GM23338 (cell line): ENCODE results near the gene FOCAD. TPM values are rescaled to one million over a fixed set of nuclear protein-coding genes. Genes with fewer than 3 reads are reported as not detected.

Experiments
- CREB1 ChIP-seq: fragments of 250-450 bp; sonication (Bioruptor Pico); IDR thresholded peaks from 2 replicates; pipeline ENCODE4 v1.5.0; 2020; ENCODE audit warnings: low read depth, mild to moderate bottlenecking, moderate library complexity
- EZH2 ChIP-seq: fragments of 200-600 bp; sonication (generic); IDR thresholded peaks from one replicate; pipeline ENCODE4 v1.8.0; 2017; ENCODE audit warnings: antibody characterized with exemption, mild to moderate bottlenecking, low read depth; ENCODE audit not compliant: unreplicated experiment
- JUNB ChIP-seq: IDR thresholded peaks from one replicate; pipeline ENCODE4 v1.6.1; 2016; ENCODE audit warnings: antibody characterized with exemption; ENCODE audit not compliant: unreplicated experiment
- NANOG ChIP-seq: IDR thresholded peaks from 2 replicates; pipeline ENCODE4 v1.6.1; 2016; ENCODE audit warnings: antibody characterized with exemption, borderline replicate concordance
- POLR2AphosphoS5 ChIP-seq: IDR thresholded peaks from 2 replicates; pipeline ENCODE4 v1.6.1; 2016; ENCODE audit warnings: antibody characterized with exemption, low read depth
- STAT1 ChIP-seq: IDR thresholded peaks from one replicate; pipeline ENCODE4 v1.6.1; 2016; ENCODE audit warnings: antibody characterized with exemption; ENCODE audit not compliant: unreplicated experiment
- ZNF114 ChIP-seq: fragments of 250-450 bp; sonication (Bioruptor Pico); IDR thresholded peaks from 2 replicates; pipeline ENCODE4 v1.5.0; 2020; ENCODE audit warnings: mild to moderate bottlenecking, moderate library complexity
- polyA plus RNA-seq: library from polyadenylated mRNA; unstranded; fragments of >200 nt; fragmentation: Nextera tagmentation; extraction: Ambion mirVana; gene quantifications from 2 replicates; pipeline ENCODE4 v1.2.1, GENCODE V29; 2016
- total RNA-seq: library from RNA; depleted of rRNA; stranded (reverse); fragments of >200 nt; shearing (Covaris generic); gene quantifications from 2 replicates; pipeline ENCODE4 v1.2.3, GENCODE V29; 2014
- TF ChIP-seq, protein P1 (sequence below): fragments of 250-450 bp; sonication (Bioruptor Pico); IDR thresholded peaks from 2 replicates; pipeline ENCODE4 v1.5.0; 2020; ENCODE audit warnings: mild to moderate bottlenecking, moderate library complexity
- TF ChIP-seq, protein P2 (sequence below): IDR thresholded peaks from one replicate; pipeline ENCODE4 v1.6.1; 2018; ENCODE audit warnings: antibody characterized with exemption; ENCODE audit not compliant: unreplicated experiment

FOCAD gene
- total and polyA plus RNA-seq, 2 experiments from 2014 or later = 13.7 to 66.5 TPM

DNA sequence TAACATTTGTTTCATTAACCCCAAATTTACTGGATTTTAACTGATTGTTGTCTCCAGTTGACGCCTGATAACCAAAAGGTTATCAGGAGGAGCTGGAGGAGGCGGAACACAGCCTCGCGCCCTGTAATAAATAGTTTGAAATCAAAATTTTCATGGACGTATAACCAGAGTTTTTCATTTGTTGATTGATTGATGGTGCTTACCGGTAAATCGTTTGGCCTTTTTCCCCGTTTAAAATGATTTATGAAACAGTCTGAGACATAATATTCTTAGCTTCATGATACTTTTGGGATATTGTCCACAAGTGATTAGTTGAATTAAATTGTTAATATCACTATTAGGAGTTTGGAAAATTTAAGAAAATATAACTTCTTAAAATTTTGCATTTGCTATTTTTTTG, 1.7 kb downstream of the FOCAD start (continued):
- TF ChIP-seq, protein P1, sequence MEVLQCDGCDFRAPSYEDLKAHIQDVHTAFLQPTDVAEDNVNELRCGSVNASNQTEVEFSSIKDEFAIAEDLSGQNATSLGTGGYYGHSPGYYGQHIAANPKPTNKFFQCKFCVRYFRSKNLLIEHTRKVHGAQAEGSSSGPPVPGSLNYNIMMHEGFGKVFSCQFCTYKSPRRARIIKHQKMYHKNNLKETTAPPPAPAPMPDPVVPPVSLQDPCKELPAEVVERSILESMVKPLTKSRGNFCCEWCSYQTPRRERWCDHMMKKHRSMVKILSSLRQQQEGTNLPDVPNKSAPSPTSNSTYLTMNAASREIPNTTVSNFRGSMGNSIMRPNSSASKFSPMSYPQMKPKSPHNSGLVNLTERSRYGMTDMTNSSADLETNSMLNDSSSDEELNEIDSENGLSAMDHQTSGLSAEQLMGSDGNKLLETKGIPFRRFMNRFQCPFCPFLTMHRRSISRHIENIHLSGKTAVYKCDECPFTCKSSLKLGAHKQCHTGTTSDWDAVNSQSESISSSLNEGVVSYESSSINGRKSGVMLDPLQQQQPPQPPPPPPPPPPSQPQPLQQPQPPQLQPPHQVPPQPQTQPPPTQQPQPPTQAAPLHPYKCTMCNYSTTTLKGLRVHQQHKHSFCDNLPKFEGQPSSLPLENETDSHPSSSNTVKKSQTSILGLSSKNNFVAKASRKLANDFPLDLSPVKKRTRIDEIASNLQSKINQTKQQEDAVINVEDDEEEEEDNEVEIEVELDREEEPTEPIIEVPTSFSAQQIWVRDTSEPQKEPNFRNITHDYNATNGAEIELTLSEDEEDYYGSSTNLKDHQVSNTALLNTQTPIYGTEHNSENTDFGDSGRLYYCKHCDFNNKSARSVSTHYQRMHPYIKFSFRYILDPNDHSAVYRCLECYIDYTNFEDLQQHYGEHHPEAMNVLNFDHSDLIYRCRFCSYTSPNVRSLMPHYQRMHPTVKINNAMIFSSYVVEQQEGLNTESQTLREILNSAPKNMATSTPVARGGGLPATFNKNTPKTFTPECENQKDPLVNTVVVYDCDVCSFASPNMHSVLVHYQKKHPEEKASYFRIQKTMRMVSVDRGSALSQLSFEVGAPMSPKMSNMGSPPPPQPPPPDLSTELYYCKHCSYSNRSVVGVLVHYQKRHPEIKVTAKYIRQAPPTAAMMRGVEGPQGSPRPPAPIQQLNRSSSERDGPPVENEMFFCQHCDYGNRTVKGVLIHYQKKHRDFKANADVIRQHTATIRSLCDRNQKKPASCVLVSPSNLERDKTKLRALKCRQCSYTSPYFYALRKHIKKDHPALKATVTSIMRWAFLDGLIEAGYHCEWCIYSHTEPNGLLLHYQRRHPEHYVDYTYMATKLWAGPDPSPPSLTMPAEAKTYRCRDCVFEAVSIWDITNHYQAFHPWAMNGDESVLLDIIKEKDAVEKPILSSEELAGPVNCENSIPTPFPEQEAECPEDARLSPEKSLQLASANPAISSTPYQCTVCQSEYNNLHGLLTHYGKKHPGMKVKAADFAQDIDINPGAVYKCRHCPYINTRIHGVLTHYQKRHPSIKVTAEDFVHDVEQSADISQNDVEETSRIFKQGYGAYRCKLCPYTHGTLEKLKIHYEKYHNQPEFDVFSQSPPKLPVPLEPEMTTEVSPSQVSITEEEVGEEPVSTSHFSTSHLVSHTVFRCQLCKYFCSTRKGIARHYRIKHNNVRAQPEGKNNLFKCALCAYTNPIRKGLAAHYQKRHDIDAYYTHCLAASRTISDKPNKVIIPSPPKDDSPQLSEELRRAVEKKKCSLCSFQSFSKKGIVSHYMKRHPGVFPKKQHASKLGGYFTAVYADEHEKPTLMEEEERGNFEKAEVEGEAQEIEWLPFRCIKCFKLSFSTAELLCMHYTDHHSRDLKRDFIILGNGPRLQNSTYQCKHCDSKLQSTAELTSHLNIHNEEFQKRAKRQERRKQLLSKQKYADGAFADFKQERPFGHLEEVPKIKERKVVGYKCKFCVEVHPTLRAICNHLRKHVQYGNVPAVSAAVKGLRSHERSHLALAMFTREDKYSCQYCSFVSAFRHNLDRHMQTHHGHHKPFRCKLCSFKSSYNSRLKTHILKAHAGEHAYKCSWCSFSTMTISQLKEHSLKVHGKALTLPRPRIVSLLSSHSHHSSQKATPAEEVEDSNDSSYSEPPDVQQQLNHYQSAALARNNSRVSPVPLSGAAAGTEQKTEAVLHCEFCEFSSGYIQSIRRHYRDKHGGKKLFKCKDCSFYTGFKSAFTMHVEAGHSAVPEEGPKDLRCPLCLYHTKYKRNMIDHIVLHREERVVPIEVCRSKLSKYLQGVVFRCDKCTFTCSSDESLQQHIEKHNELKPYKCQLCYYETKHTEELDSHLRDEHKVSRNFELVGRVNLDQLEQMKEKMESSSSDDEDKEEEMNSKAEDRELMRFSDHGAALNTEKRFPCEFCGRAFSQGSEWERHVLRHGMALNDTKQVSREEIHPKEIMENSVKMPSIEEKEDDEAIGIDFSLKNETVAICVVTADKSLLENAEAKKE (CRISPR knock-in tag) = no peak
- TF ChIP-seq ZNF114 (CRISPR knock-in tag) (no peak), CREB1 (no peak), NANOG (no peak), JUNB (no peak), STAT1 (no peak), EZH2 (no peak), POLR2AphosphoS5 (no peak)
- TF ChIP-seq, protein P2, sequence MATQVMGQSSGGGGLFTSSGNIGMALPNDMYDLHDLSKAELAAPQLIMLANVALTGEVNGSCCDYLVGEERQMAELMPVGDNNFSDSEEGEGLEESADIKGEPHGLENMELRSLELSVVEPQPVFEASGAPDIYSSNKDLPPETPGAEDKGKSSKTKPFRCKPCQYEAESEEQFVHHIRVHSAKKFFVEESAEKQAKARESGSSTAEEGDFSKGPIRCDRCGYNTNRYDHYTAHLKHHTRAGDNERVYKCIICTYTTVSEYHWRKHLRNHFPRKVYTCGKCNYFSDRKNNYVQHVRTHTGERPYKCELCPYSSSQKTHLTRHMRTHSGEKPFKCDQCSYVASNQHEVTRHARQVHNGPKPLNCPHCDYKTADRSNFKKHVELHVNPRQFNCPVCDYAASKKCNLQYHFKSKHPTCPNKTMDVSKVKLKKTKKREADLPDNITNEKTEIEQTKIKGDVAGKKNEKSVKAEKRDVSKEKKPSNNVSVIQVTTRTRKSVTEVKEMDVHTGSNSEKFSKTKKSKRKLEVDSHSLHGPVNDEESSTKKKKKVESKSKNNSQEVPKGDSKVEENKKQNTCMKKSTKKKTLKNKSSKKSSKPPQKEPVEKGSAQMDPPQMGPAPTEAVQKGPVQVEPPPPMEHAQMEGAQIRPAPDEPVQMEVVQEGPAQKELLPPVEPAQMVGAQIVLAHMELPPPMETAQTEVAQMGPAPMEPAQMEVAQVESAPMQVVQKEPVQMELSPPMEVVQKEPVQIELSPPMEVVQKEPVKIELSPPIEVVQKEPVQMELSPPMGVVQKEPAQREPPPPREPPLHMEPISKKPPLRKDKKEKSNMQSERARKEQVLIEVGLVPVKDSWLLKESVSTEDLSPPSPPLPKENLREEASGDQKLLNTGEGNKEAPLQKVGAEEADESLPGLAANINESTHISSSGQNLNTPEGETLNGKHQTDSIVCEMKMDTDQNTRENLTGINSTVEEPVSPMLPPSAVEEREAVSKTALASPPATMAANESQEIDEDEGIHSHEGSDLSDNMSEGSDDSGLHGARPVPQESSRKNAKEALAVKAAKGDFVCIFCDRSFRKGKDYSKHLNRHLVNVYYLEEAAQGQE = no peak
